H9 (cell line): ENCODE results near the gene EHD2. TPM values are rescaled to one million over a fixed set of nuclear protein-coding genes. Genes with fewer than 3 reads are reported as not detected.

Experiments used
- DNase-seq: peaks from one replicate; pipeline ENCODE4 v3.0.0-alpha.2; 2017
- H2AFZ ChIP-seq: one replicate; pipeline ENCODE4 v1.6.1; 2013; ENCODE audit warnings: mild to moderate bottlenecking, low read length, control low read depth, moderate library complexity
- H2AK5ac ChIP-seq: 2 replicates; pipeline ENCODE4 v1.6.1; 2013; ENCODE audit warnings: low read length, control low read depth, mixed read lengths; ENCODE audit not compliant: insufficient read length
- H2BK120ac ChIP-seq: one replicate; pipeline ENCODE4 v1.6.1; 2013; ENCODE audit warnings: low read depth, mild to moderate bottlenecking, low read length, control low read depth, inconsistent platforms; ENCODE audit not compliant: poor library complexity, severe bottlenecking
- H2BK12ac ChIP-seq: 2 replicates; pipeline ENCODE4 v1.6.1; 2013; ENCODE audit warnings: low read length, control low read depth, mixed read lengths, low read depth; ENCODE audit not compliant: insufficient read length
- H2BK15ac ChIP-seq: 2 replicates; pipeline ENCODE4 v1.6.1; 2013; ENCODE audit warnings: low read depth, low read length, control low read depth
- H2BK20ac ChIP-seq: one replicate; pipeline ENCODE4 v1.6.1; 2013; ENCODE audit warnings: low read depth, mild to moderate bottlenecking, low read length, control low read depth, inconsistent platforms; ENCODE audit not compliant: poor library complexity, severe bottlenecking
- H2BK5ac ChIP-seq: 2 replicates; pipeline ENCODE4 v1.6.1; 2013; ENCODE audit warnings: low read length, control low read depth, mixed read lengths; ENCODE audit not compliant: insufficient read length
- H3K14ac ChIP-seq: 2 replicates; pipeline ENCODE4 v1.6.1; 2013; ENCODE audit warnings: low read length, control low read depth; ENCODE audit not compliant: insufficient read depth
- H3K18ac ChIP-seq: 2 replicates; pipeline ENCODE4 v1.6.1; 2013; ENCODE audit warnings: low read depth, mild to moderate bottlenecking, mixed read lengths, low read length, control low read depth; ENCODE audit not compliant: insufficient read length
- H3K23ac ChIP-seq: 2 replicates; pipeline ENCODE4 v1.6.1; 2013; ENCODE audit warnings: low read length, control low read depth, mixed read lengths, low read depth; ENCODE audit not compliant: insufficient read length
- H3K23me2 ChIP-seq: 2 replicates; pipeline ENCODE4 v1.6.1; 2013; ENCODE audit warnings: low read depth, mild to moderate bottlenecking, mixed read lengths, low read length, control low read depth; ENCODE audit not compliant: insufficient read length, poor library complexity, severe bottlenecking
- H3K27ac ChIP-seq: 2 replicates; pipeline ENCODE4 v1.5.1; 2013; ENCODE audit warnings: low read length, control low read depth, mixed read lengths, low read depth; ENCODE audit not compliant: insufficient read length
- H3K27me3 ChIP-seq: 2 replicates; pipeline ENCODE4 v1.6.1; 2013; ENCODE audit warnings: low read length, control low read depth, inconsistent platforms; ENCODE audit not compliant: insufficient read depth
- H3K4ac ChIP-seq: 2 replicates; pipeline ENCODE4 v1.6.1; 2013; ENCODE audit warnings: low read depth, mild to moderate bottlenecking, control low read depth, inconsistent platforms, low read length, moderate library complexity
- H3K4me1 ChIP-seq: 2 replicates; pipeline ENCODE4 v1.6.1; 2013; ENCODE audit warnings: low read length, control low read depth, inconsistent platforms; ENCODE audit not compliant: insufficient read depth
- H3K4me2 ChIP-seq: 2 replicates; pipeline ENCODE4 v1.6.1; 2013; ENCODE audit warnings: low read length, control low read depth, mixed read lengths; ENCODE audit not compliant: insufficient read length, insufficient read depth
- H3K56ac ChIP-seq: 2 replicates; pipeline ENCODE4 v1.6.1; 2013; ENCODE audit warnings: low read depth, mild to moderate bottlenecking, mixed read lengths, low read length, control low read depth; ENCODE audit not compliant: insufficient read length
- H3K79me1 ChIP-seq: 2 replicates; pipeline ENCODE4 v1.6.1; 2013; ENCODE audit warnings: low read depth, mild to moderate bottlenecking, moderate library complexity, low read length, control low read depth, inconsistent platforms; ENCODE audit not compliant: insufficient read depth, poor library complexity, severe bottlenecking
- H3K79me2 ChIP-seq: 2 replicates; pipeline ENCODE4 v1.6.1; 2013; ENCODE audit warnings: low read length, control low read depth, inconsistent platforms; ENCODE audit not compliant: insufficient read depth
- H3K9ac ChIP-seq: 2 replicates; pipeline ENCODE4 v1.6.1; 2013; ENCODE audit warnings: low read length, control low read depth, mixed read lengths; ENCODE audit not compliant: insufficient read length; ENCODE audit errors: extremely low read depth
- H3K9me3 ChIP-seq: one replicate; pipeline ENCODE4 v1.6.1; 2013; ENCODE audit warnings: low read depth, low read length, inconsistent platforms; ENCODE audit not compliant: control insufficient read depth
- H3T11ph ChIP-seq: one replicate; pipeline ENCODE4 v1.6.1; 2013; ENCODE audit warnings: mild to moderate bottlenecking, low read length, control low read depth, inconsistent platforms
- H4K20me1 ChIP-seq: one replicate; pipeline ENCODE4 v1.6.1; 2013; ENCODE audit not compliant: control insufficient read depth, insufficient read length, insufficient read depth
- H4K5ac ChIP-seq: 2 replicates; pipeline ENCODE4 v1.6.1; 2013; ENCODE audit warnings: low read depth, mild to moderate bottlenecking, mixed read lengths, low read length, control low read depth; ENCODE audit not compliant: insufficient read length
- H4K8ac ChIP-seq: replicated peaks from 2 replicates; pipeline ENCODE4 v1.6.1; 2013; ENCODE audit warnings: low read length, control low read depth, mixed read lengths, low read depth; ENCODE audit not compliant: insufficient read length
- H4K91ac ChIP-seq: 2 replicates; pipeline ENCODE4 v1.6.1; 2013; ENCODE audit warnings: low read depth, mild to moderate bottlenecking, moderate library complexity, mixed read lengths, low read length, control low read depth; ENCODE audit not compliant: insufficient read length
- H3K27ac Mint-ChIP-seq, 3 experiments: 2 replicates in 2 of 3; 3 replicates in 1 of 3; pipeline ENCODE4 v1.8.0; 2020 to 2021; ENCODE audit warnings: mixed read lengths in 3 of 3, mild to moderate bottlenecking in 1 of 3, moderate library complexity in 1 of 3
- H3K27me3 Mint-ChIP-seq: 2 replicates; pipeline ENCODE4 v1.8.0; 2021; ENCODE audit warnings: low read depth, mild to moderate bottlenecking, moderate library complexity, mixed read lengths
- H3K36me3 Mint-ChIP-seq, 3 experiments: 2 replicates in 2 of 3; 3 replicates in 1 of 3; pipeline ENCODE4 v1.8.0; 2020 to 2021; ENCODE audit warnings: low read depth in 3 of 3, mixed read lengths in 3 of 3; ENCODE audit not compliant: insufficient read depth in 1 of 3
- H3K4me1 Mint-ChIP-seq, 2 experiments: 2 replicates each; pipeline ENCODE4 v1.8.0; 2020; ENCODE audit warnings: mixed read lengths in 2 of 2
- H3K4me3 Mint-ChIP-seq, 2 experiments: 2 replicates in 1 of 2; 3 replicates in 1 of 2; pipeline ENCODE4 v1.8.0; 2020 to 2021; ENCODE audit warnings: mild to moderate bottlenecking in 2 of 2, mixed read lengths in 2 of 2, moderate library complexity in 1 of 2
- H3K9me3 Mint-ChIP-seq, 2 experiments: 2 replicates in 1 of 2; 3 replicates in 1 of 2; pipeline ENCODE4 v1.8.0; 2020; ENCODE audit warnings: mild to moderate bottlenecking in 2 of 2, mixed read lengths in 2 of 2, moderate library complexity in 1 of 2
- WGBS: extraction: QIAGEN DNeasy Blood & Tissue Kit; methylation state at CpG from one replicate; pipeline ENCODE4 v1.1.7; 2013; ENCODE audit warnings: missing lambda C conversion rate, low lambda C conversion rate, mixed read lengths; ENCODE audit not compliant: insufficient read length; ENCODE audit errors: extremely low coverage; 5-methylcytosine and 5-hydroxymethylcytosine counted together
- total RNA-seq: library from RNA; stranded (reverse); gene quantifications from 2 replicates; pipeline ENCODE4 v1.2.1, GENCODE V29; 2021
- TF ChIP-seq, protein P1 (sequence below): fragments of 200-600 bp; sonication (generic); conservative IDR thresholded peaks from 3 replicates; pipeline ENCODE4 v1.8.0; 2021; ENCODE audit warnings: antibody characterized with exemption, mild to moderate bottlenecking

EHD2 gene
- total RNA-seq, 1 experiment from 2014 or later: 19.7 TPM

DNA sequence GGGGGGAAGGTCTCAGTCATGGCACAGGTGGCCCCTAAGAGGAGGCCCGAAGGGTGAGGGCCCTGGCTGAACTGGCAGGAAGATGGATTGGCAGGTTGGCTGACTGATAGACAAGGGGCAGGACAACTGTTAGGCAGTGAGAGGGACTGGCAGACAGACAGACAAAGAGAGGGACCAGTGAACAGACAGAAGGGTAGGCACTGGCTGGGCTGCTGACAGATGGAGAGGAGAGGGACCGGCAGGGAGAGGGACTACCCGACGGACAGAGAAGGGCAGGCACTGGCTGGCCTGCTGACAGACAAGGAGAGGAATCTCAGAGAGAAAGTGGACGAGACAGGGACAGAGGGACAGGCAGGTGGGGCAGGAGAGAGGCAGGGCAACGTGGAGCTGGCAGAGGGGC lies 31.8 kb upstream of the EHD2 start:
- no peaks in the 10 kb centered on the region for H3K27me3 Mint-ChIP-seq
- Histone ChIP-seq H3K4me1 (no peaks in the 10 kb centered on the region), H3K4me2 (no peak overlapping the region), H3K79me2 (no peaks in the 10 kb centered on the region), H2BK20ac (no peak overlapping the region), H3K27ac (no peak overlapping the region), H4K91ac (no peak overlapping the region), H2AFZ (no peak overlapping the region), H3T11ph (no peak overlapping the region), H3K14ac (no peak overlapping the region), H2AK5ac (no peak overlapping the region), H3K4ac (no peak overlapping the region), H3K79me1 (no peaks in the 10 kb centered on the region), H3K18ac (no peak overlapping the region), H3K23ac (no peak overlapping the region), H4K8ac (no peak overlapping the region), H3K27me3 (no peaks in the 10 kb centered on the region), H2BK15ac (no peak overlapping the region), H3K9ac (no peak overlapping the region), H2BK12ac (no peak overlapping the region), H3K9me3 (no peaks in the 10 kb centered on the region), H2BK120ac (no peak overlapping the region), H4K20me1 (no peaks in the 10 kb centered on the region), H3K56ac (no peak overlapping the region), H2BK5ac (no peak overlapping the region), H3K23me2 (no peaks in the 10 kb centered on the region), H4K5ac (no peak overlapping the region)
- H3K4me3 Mint-ChIP-seq: no peak overlapping the region
- TF ChIP-seq, protein P1, sequence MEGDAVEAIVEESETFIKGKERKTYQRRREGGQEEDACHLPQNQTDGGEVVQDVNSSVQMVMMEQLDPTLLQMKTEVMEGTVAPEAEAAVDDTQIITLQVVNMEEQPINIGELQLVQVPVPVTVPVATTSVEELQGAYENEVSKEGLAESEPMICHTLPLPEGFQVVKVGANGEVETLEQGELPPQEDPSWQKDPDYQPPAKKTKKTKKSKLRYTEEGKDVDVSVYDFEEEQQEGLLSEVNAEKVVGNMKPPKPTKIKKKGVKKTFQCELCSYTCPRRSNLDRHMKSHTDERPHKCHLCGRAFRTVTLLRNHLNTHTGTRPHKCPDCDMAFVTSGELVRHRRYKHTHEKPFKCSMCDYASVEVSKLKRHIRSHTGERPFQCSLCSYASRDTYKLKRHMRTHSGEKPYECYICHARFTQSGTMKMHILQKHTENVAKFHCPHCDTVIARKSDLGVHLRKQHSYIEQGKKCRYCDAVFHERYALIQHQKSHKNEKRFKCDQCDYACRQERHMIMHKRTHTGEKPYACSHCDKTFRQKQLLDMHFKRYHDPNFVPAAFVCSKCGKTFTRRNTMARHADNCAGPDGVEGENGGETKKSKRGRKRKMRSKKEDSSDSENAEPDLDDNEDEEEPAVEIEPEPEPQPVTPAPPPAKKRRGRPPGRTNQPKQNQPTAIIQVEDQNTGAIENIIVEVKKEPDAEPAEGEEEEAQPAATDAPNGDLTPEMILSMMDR: no peak
- H3K4me1 Mint-ChIP-seq: no peaks in the 10 kb centered on the region
- no peaks in the 10 kb centered on the region for H3K9me3 Mint-ChIP-seq
- WGBS: no CpG with 5 or more reads among the region's 6 CpGs
- DNase-seq: no peak
- peaks cover 18 to 47% (median 35%) of the 10 kb centered on the region in 3 experiments; a peak in 6 of 7 replicates for H3K36me3 Mint-ChIP-seq
- peak overlapping the region; percentile 32 to 96 (median 83); a peak in 5 of 7 replicates for H3K27ac Mint-ChIP-seq
